Activated CD8-positive, alpha-beta memory T cell treated with anti-CD3 and anti-CD28 coated beads, Interleukin-2, amount 50 U/mL, for 24 hours (primary cell): Measurements from ENCODE around the gene OPN1LW.
"Not testable (repeated sequence)": the region's sequence is repeated elsewhere in the genome, so short reads cannot be mapped to it uniquely, and the experiment has no call there.

ENCODE experiments used
- DNase-seq: peaks from one replicate; pipeline ENCODE4 v3.0.0-alpha.2; 2020; ENCODE audit errors: extremely low read depth

The OPN1LW gene

GRCh38 chrX:154135458-154136229 is 8.4 kb upstream of the OPN1LW start:
- DNase-seq: no peak

GRCh38 chrX:154136627-154137161 is 7.3 kb upstream of the OPN1LW start:
- DNase-seq: peak; percentile 10

- DNase-seq: no peak
Measured at GRCh38 chrX:154138857-154139256, 5.2 kb upstream of the OPN1LW start.

GRCh38 chrX:154140206-154140605 is 3.8 kb upstream of the OPN1LW start:
- no peak for DNase-seq

GRCh38 chrX:154140742-154141141 is 3.3 kb upstream of the OPN1LW start:
- DNase-seq: no peak

- DNase-seq: no peak
Measured at GRCh38 chrX:154142386-154142785, 1.7 kb upstream of the OPN1LW start.

- DNase-seq: no peak
Measured at GRCh38 chrX:154142950-154143745, 895 bp upstream of the OPN1LW start.

GRCh38 chrX:154151030-154151429 is 7.0 kb downstream of the OPN1LW start:
- DNase-seq: not testable (repeated sequence)

GRCh38 chrX:154156221-154156620 is 12.2 kb downstream of the OPN1LW start:
- not testable (repeated sequence) for DNase-seq

GRCh38 chrX:154157207-154157606 is 13.2 kb downstream of the OPN1LW start:
- DNase-seq: not testable (repeated sequence)

- not testable (repeated sequence) for DNase-seq
Measured at GRCh38 chrX:154159345-154159744, 15.3 kb downstream of the OPN1LW start.

GRCh38 chrX:154164902-154165301 is 20.9 kb downstream of the OPN1LW start:
- not testable (repeated sequence) for DNase-seq

- not testable (repeated sequence) for DNase-seq
Measured at GRCh38 chrX:154168384-154168783, 24.3 kb downstream of the OPN1LW start.

GRCh38 chrX:154172535-154172943 is 28.5 kb downstream of the OPN1LW start:
- not testable (repeated sequence) for DNase-seq

- not testable (repeated sequence) for DNase-seq
Measured at GRCh38 chrX:154174356-154174755, 30.3 kb downstream of the OPN1LW start.

- DNase-seq: not testable (repeated sequence)
Measured at GRCh38 chrX:154182296-154182695, 38.3 kb downstream of the OPN1LW start, which contains the start of gene OPN1MW. Gene OPN1MW, plus strand, starts transcription at chrX:154182596. Its CDS starts 82 bp downstream, at chrX:154182678.

- not testable (repeated sequence) for DNase-seq
Measured at GRCh38 chrX:154183794-154184193, 39.8 kb downstream of the OPN1LW start.

GRCh38 chrX:154192846-154193245 is 48.8 kb downstream of the OPN1LW start:
- DNase-seq: not testable (repeated sequence)

GRCh38 chrX:154194316-154194715 is 50.3 kb downstream of the OPN1LW start:
- not testable (repeated sequence) for DNase-seq

GRCh38 chrX:154196466-154196865 is 52.4 kb downstream of the OPN1LW start:
- not testable (repeated sequence) for DNase-seq
